ENCODE data around the gene PFKFB2.

GRCh38 chr1:207010726-207011125 lies 42.3 kb upstream of the PFKFB2 start:
- TF ChIP-seq CTCF (IDR thresholded peaks at IDR 0.05; ENCODE audit: poor library complexity) (no peak), EZH2 (IDR thresholded peaks at IDR 0.05; ENCODE audit: borderline replicate concordance) (no peak), EZH2phosphoT487 (IDR thresholded peaks at IDR 0.05; ENCODE audit: low read depth, severe bottlenecking, unreplicated experiment) (no peak)

Data from hepatocyte (in vitro differentiated cells).